Naive B cell (primary cell): ENCODE data around the gene ASIC3. TPM values are rescaled to one million over a fixed set of nuclear protein-coding genes. Genes with fewer than 3 reads are reported as not detected.

ENCODE experiments used
- ATAC-seq, 2 donors: fragments of 150-1000 bp; cut with Tn5 transposase; 2 replicates each; pipeline ENCODE4 v1.10.0; 2021; ENCODE audit warnings: low read depth in 2 of 2, mild to moderate bottlenecking in 2 of 2, moderate library complexity in 2 of 2
- DNase-seq: peaks from one replicate; pipeline ENCODE4 v3.0.0; 2022
- H3K27ac Mint-ChIP-seq, 6 donors: one replicate each; pipeline ENCODE4 v1.8.0; 2020 to 2022; ENCODE audit warnings: mild to moderate bottlenecking in 6 of 6, mixed read lengths in 6 of 6, moderate library complexity in 5 of 6, inconsistent platforms in 2 of 6
- H3K27me3 Mint-ChIP-seq, 3 donors: one replicate each; pipeline ENCODE4 v1.8.0; 2021 to 2022; ENCODE audit warnings: mixed read lengths in 3 of 3, mild to moderate bottlenecking in 1 of 3
- H3K36me3 Mint-ChIP-seq, 2 donors: one replicate each; pipeline ENCODE4 v1.8.0; 2020 to 2022; ENCODE audit warnings: mixed read lengths in 2 of 2, inconsistent platforms in 1 of 2, mild to moderate bottlenecking in 1 of 2
- H3K4me1 Mint-ChIP-seq, 3 donors: one replicate each; pipeline ENCODE4 v1.8.0; 2020 to 2022; ENCODE audit warnings: mixed read lengths in 3 of 3, inconsistent platforms in 1 of 3, mild to moderate bottlenecking in 1 of 3, moderate library complexity in 1 of 3
- H3K4me3 Mint-ChIP-seq, 8 donors: one replicate each; pipeline ENCODE4 v1.8.0; 2020 to 2022; ENCODE audit warnings: mild to moderate bottlenecking in 8 of 8, mixed read lengths in 8 of 8, moderate library complexity in 8 of 8, inconsistent platforms in 2 of 8
- H3K9me3 Mint-ChIP-seq, 7 donors: one replicate each; pipeline ENCODE4 v1.8.0; 2020 to 2022; ENCODE audit warnings: mixed read lengths in 7 of 7, mild to moderate bottlenecking in 5 of 7, inconsistent platforms in 2 of 7, moderate library complexity in 1 of 7
- polyA plus RNA-seq, 6 donors: library from polyadenylated mRNA; unstranded; fragments of 300-500 nt; fragmentation: Illumina TruSeq; gene quantifications; one replicate each; pipeline ENCODE4 v1.2.3, GENCODE V29; 2021; ENCODE audit warnings: low read depth in 6 of 6

Gene ASIC3
- polyA plus RNA-seq, 6 donors from 2014 or later = not detected

DNA sequence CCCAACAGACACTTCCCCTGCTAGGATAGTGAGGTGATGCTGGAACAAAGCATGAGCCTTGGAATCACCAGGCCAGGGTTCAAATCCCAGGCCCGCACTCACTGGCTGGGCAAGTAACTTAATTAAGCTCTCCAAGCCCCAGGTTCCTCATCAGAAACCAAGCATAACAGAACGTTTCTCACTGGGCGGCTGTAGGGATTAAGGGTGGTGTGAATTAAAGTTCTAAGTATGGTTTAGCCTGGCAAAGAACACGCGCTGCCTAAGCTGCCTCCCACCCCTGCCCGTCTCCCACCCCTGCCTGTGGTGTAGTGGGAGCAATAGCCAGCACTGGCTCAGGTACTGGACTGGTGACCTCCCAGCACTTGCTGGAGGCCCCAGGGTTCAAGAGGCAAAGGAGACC, 16.7 kb downstream of the ASIC3 start:
- Mint-ChIP-seq H3K27me3 (no peaks in the 10 kb centered on the region), H3K4me1 (peaks cover 15 to 29% (median 15%) of the 10 kb centered on the region in 3 donors), H3K27ac (no peak overlapping the region), H3K9me3 (no peaks in the 10 kb centered on the region), H3K4me3 (no peak overlapping the region), H3K36me3 (peaks cover 0 to 4% of the 10 kb centered on the region in 2 donors)
- DNase-seq (no peak), ATAC-seq (no peak)

DNA sequence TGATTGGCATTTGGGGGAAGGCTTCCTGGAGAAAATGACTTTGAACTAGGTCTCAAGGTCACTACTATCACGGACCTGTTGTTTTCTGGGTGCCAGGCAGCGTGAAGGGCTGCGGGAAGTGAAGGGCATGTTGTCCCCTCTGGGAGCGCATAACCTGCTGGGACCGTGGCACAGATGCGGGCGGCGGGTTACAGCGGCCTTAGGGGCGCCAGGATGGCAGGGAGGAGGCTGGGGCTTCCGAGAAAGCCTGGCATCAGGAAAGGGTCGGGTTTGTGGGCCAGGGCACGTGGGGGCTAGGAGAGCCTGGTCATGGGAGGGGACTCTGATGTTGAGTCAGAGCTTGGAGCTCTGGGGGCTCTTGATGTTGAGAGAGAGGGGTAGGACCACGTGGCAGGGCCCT, 17.2 kb downstream of the ASIC3 start:
- no peak for ATAC-seq
- peaks cover 14 to 24% (median 15%) of the 10 kb centered on the region in 3 donors for H3K4me1 Mint-ChIP-seq
- no peak overlapping the region for H3K4me3 Mint-ChIP-seq
- DNase-seq = no peak
- peaks cover 0 to 4% of the 10 kb centered on the region in 2 donors for H3K36me3 Mint-ChIP-seq
- H3K27me3 Mint-ChIP-seq = no peaks in the 10 kb centered on the region
- no peak overlapping the region for H3K27ac Mint-ChIP-seq
- no peaks in the 10 kb centered on the region for H3K9me3 Mint-ChIP-seq

DNA sequence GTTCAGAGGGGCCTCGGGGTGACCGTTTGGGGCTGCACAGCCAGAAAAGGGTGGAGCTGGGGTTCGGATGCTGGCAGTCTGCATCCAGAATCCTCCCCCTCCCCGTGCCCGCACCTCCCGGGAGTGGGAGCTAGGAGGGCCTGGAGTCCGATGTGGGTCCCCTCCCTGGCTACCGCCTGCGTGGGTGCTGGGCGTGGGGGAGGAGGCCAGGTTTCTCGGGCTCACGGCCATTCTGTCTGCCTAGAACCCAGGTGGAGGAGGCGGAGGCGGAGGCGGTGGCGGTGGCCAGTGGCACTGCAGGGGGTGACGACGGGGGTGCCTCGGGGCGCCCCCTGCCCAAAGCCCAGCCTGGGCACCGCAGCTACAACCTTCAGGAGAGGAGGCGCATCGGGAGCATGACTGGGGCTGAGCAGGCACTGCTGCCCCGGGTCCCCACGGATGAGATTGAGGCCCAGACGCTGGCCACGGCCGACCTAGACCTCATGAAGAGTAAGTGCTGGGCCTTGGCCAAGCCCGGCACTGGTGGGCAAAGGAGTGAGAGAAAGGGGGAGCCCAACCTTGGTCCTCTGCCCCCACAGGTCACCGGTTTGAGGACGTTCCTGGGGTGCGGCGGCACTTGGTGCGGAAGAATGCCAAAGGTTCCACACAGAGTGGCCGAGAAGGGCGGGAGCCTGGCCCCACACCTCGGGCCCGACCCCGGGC, 18.1 kb downstream of the ASIC3 start:
- no peaks in the 10 kb centered on the region for H3K27me3 Mint-ChIP-seq
- H3K36me3 Mint-ChIP-seq = peaks cover 0 to 4% of the 10 kb centered on the region in 2 donors
- no peaks in the 10 kb centered on the region for H3K9me3 Mint-ChIP-seq
- H3K4me1 Mint-ChIP-seq = peaks cover 6 to 15% (median 10%) of the 10 kb centered on the region in 3 donors
- no peak for DNase-seq
- H3K4me3 Mint-ChIP-seq = no peak overlapping the region
- H3K27ac Mint-ChIP-seq = no peak overlapping the region
- no peak for ATAC-seq

DNA sequence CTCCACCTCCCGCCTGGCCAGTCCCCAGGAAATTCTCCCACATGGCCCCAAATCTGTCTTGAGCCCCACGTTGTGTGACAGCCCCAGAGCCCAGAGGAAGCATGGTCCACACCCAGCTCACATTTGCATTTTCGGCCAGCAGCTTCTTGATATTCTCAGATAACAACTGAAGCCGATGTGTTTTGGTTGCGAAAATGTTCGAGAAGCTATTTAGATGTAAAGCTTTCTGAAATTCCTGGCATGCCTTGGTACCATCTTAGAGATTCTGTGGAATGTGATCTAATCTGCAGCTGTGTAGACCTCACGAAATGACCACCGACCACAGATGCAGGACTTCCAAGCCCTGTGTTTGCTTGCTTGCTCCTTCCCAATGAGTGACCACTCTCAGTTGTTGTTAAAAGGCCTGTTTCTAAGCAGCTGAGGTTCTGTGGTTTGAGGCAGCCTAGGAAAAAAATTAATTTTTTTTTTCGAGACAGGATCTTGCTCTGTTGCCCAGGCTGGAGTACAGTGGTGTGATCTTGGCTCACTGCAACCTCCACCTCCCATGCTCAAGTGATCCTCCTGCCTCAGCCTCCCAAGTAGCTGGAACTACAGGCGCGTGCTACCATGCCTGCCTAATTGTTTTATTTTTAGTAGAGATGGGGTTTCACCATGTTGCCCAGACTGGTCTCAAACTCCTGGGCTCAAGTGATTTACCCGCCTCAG, 19.9 kb downstream of the ASIC3 start:
- H3K36me3 Mint-ChIP-seq = peaks cover 0 to 4% of the 10 kb centered on the region in 2 donors

DNA sequence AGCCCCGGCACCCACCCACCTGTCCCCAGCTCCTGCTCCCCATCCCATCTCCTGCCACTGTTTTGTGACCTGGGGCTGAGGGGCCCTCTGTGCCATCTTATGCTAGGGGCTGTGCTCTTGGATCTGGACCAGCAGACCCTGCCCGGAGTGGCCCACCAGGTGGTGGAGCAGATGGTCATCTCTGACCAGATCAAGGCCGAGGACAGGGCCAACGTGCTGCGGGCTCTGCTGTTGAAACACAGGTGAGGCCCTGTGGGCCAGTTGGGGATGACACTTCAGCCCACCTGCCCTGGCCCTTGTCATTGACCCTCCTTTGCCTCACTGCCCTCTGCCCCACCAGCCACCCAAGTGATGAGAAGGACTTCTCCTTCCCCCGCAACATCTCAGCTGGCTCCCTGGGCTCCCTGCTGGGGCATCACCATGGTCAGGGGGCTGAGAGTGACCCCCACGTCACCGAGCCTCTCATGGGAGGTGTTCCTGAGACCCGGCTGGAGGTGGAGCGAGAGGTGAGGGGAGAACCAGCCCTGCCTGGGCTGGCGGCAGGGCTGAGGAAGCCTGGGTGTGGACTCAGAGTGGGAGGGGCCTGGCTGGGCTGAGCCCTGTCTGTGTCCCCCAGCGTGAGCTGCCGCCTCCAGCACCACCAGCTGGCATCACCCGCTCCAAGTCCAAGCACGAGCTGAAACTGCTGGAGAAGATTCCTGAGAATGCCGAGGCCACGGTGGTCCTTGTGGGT, 21.7 kb downstream of the ASIC3 start:
- Mint-ChIP-seq H3K27ac (no peak overlapping the region), H3K36me3 (peaks cover 0 to 4% of the 10 kb centered on the region in 2 donors), H3K4me1 (peaks cover 0 to 2% (median 0%) of the 10 kb centered on the region in 3 donors), H3K27me3 (no peaks in the 10 kb centered on the region), H3K9me3 (no peaks in the 10 kb centered on the region), H3K4me3 (no peak overlapping the region)
- no peak for DNase-seq
- no peak for ATAC-seq

More for the DNA sequence above, 19.9 kb downstream of the ASIC3 start:
- ATAC-seq (no peak), DNase-seq (no peak)
- Mint-ChIP-seq H3K27ac (no peak overlapping the region), H3K4me1 (peaks cover 0 to 9% (median 5%) of the 10 kb centered on the region in 3 donors), H3K9me3 (no peaks in the 10 kb centered on the region), H3K4me3 (no peak overlapping the region), H3K27me3 (no peaks in the 10 kb centered on the region)

DNA sequence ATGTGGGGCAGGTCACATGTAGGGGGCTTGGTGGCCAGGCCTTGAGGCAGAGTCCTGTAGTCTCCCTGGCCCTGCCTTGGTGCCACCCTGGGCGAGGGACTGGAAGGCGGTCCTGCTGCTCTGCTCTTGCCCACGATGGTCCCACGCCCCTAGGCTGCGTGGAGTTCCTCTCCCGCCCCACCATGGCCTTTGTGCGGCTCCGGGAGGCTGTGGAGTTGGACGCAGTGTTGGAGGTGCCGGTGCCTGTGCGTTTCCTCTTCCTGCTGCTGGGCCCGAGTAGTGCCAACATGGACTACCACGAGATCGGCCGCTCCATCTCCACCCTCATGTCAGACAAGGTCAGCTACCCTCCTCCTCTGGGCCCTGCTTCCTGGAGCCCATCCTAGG, 22.2 kb downstream of the ASIC3 start:
- no peak for ATAC-seq

DNA sequence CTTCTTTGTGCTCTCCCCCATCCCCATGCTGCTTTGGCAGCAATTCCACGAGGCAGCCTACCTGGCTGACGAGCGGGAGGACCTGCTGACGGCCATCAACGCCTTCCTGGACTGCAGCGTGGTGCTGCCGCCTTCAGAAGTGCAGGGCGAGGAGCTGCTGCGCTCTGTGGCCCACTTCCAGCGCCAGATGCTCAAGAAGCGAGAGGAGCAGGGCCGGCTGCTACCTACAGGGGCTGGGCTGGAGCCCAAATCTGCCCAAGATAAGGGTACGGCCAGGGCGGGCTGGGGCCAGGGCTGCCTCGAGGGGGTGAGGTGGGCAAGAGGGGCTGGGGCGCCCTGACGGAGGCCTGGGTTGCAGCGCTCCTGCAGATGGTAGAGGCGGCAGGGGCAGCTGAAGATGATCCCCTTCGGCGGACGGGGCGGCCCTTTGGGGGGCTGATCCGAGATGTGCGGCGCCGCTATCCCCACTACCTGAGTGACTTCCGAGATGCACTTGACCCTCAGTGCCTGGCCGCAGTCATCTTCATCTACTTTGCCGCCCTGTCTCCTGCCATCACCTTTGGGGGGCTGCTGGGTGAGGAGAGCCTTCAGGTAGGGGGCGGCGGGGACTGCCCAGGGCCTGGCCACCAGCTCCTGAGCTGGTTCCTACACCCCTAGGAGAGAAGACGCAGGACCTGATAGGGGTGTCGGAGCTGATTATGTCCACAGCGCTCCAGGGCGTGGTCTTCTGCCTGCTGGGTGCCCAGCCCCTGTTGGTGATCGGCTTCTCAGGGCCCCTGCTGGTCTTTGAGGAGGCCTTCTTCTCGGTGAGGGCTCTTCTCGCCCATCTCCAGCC, 22.9 kb downstream of the ASIC3 start:
- Mint-ChIP-seq H3K9me3 (no peaks in the 10 kb centered on the region), H3K27ac (no peak overlapping the region), H3K36me3 (peaks cover 4 to 9% of the 10 kb centered on the region in 2 donors), H3K4me1 (peaks cover 0 to 2% (median 0%) of the 10 kb centered on the region in 3 donors), H3K4me3 (no peak overlapping the region), H3K27me3 (no peaks in the 10 kb centered on the region)
- DNase-seq = no peak
- no peak for ATAC-seq

More for the DNA sequence above, 22.2 kb downstream of the ASIC3 start:
- peaks cover 0 to 2% (median 0%) of the 10 kb centered on the region in 3 donors for H3K4me1 Mint-ChIP-seq
- no peak overlapping the region for H3K4me3 Mint-ChIP-seq
- no peaks in the 10 kb centered on the region for H3K9me3 Mint-ChIP-seq
- H3K36me3 Mint-ChIP-seq = peaks cover 4% of the 10 kb centered on the region in 2 donors
- H3K27me3 Mint-ChIP-seq = no peaks in the 10 kb centered on the region
- no peak for DNase-seq
- H3K27ac Mint-ChIP-seq = no peak overlapping the region

DNA sequence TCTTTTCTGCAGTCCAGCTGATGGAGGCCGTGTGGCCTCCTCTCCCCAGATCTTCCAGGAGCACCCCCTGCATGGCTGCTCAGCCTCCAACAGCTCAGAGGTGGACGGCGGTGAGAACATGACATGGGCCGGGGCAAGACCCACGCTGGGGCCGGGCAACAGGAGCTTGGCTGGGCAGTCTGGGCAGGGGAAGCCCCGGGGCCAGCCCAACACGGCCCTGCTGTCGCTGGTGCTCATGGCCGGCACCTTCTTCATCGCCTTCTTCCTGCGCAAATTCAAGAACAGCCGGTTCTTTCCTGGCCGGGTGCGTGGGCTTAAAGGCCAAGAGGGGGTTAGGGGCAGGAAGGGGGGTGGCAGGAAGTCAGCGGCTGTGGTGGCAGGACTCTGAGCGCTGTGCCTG, 25.7 kb downstream of the ASIC3 start:
- H3K36me3 Mint-ChIP-seq = peaks cover 4 to 9% of the 10 kb centered on the region in 2 donors
- H3K4me1 Mint-ChIP-seq = peaks cover 8 to 11% (median 11%) of the 10 kb centered on the region in 3 donors
- H3K27me3 Mint-ChIP-seq = no peaks in the 10 kb centered on the region
- H3K4me3 Mint-ChIP-seq = no peak overlapping the region
- no peaks in the 10 kb centered on the region for H3K9me3 Mint-ChIP-seq
- ATAC-seq (no peak), DNase-seq (no peak)
- no peak overlapping the region for H3K27ac Mint-ChIP-seq

DNA sequence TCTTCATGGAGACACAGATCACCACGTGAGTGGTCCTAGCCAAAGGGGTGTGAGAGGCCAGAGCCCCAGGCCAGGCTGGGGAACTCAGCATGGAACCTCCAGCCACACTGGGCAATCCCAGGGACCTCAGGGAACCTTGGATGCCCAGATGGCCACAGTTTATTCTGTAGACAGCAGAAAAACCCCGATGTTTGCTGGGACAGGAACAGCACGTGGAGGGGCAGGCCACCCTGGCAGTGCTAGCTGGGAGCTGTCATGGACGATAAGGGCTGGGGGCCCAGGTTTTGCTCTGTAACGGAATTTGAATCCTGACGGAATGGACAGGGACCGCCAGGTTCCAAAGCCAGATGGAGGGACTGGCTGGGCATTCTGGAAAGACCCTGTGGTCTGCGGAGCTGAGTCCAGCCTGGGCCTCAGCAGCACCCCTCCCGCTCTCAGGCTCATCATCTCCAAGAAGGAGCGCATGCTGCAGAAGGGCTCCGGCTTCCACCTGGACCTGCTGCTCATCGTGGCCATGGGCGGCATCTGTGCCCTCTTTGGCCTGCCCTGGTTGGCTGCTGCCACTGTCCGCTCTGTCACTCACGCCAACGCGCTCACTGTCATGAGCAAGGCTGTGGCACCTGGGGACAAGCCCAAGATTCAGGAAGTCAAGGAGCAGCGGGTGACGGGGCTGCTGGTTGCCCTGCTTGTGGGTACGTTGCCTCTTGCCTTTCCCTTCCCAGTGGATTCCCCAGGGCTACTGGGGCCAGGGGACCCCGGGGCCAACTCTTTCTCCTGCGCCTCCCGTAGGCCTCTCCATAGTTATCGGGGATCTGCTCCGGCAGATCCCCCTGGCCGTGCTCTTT, 26.7 kb downstream of the ASIC3 start:
- H3K36me3 Mint-ChIP-seq = peaks cover 0 to 9% of the 10 kb centered on the region in 2 donors
- no peak overlapping the region for H3K27ac Mint-ChIP-seq
- DNase-seq (no peak), ATAC-seq (no peak)
- no peaks in the 10 kb centered on the region for H3K27me3 Mint-ChIP-seq
- no peaks in the 10 kb centered on the region for H3K9me3 Mint-ChIP-seq
- peaks cover 15 to 21% (median 18%) of the 10 kb centered on the region in 3 donors for H3K4me1 Mint-ChIP-seq
- no peak overlapping the region for H3K4me3 Mint-ChIP-seq

DNA sequence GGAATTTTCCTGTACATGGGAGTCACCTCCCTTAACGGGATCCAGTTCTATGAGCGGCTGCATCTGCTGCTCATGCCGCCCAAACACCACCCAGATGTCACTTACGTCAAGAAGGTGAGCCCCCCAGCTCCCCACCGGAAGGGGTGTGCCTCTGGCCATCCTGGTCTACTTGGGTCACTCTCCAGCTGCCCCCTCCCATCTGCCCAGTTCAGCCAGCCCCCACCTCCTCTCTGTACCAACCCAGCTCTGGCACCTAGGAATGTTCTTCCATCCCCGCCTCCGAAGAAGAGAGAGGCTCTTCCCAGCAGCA, 27.3 kb downstream of the ASIC3 start:
- H3K4me3 Mint-ChIP-seq = peak overlapping the region in 1 of 8 donors; percentile 30
- peaks cover 0 to 9% of the 10 kb centered on the region in 2 donors for H3K36me3 Mint-ChIP-seq
- no peak for DNase-seq
- H3K4me1 Mint-ChIP-seq = peaks cover 15 to 22% (median 17%) of the 10 kb centered on the region in 3 donors
- H3K27ac Mint-ChIP-seq = no peak overlapping the region
- H3K27me3 Mint-ChIP-seq = no peaks in the 10 kb centered on the region
- no peak for ATAC-seq
- H3K9me3 Mint-ChIP-seq = no peaks in the 10 kb centered on the region

DNA sequence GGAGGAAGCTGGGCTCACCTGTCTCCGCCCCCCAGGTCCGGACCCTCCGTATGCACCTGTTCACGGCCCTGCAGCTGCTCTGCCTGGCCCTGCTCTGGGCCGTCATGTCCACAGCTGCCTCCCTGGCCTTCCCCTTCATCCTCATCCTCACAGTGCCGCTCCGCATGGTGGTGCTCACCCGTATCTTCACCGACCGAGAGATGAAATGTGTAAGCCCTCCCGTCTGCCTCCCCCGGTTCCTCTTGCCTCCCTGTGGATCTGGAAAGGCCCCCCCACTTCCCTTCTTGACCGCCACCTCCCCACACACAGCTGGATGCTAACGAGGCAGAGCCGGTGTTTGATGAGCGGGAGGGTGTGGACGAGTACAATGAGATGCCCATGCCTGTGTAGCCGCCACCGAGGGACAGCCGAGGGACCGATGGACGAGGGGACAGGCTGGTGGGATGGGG, 27.7 kb downstream of the ASIC3 start:
- H3K27me3 Mint-ChIP-seq = no peaks in the 10 kb centered on the region
- H3K4me1 Mint-ChIP-seq = peaks cover 15 to 22% (median 16%) of the 10 kb centered on the region in 3 donors
- H3K27ac Mint-ChIP-seq = peak overlapping the region in 1 of 6 donors; percentile 33
- no peak for DNase-seq
- ATAC-seq = no peak
- H3K9me3 Mint-ChIP-seq = no peaks in the 10 kb centered on the region
- H3K36me3 Mint-ChIP-seq = peaks cover 0 to 9% of the 10 kb centered on the region in 2 donors
- H3K4me3 Mint-ChIP-seq = peak overlapping the region in 1 of 8 donors; percentile 30
